GM12892 (cell line): ENCODE results near the gene LZTS2.

Experiments
- POLR2A ChIP-seq: IDR thresholded peaks from 2 replicates; pipeline ENCODE4 v1.6.1; 2011; ENCODE audit warnings: low read depth, low read length, control low read depth
- POLR2AphosphoS5 ChIP-seq: IDR thresholded peaks from 2 replicates; pipeline ENCODE4 v1.6.1; 2011; ENCODE audit warnings: low read depth, low read length, control low read depth
- TAF1 ChIP-seq: IDR thresholded peaks from 2 replicates; pipeline ENCODE4 v1.6.1; 2011; ENCODE audit warnings: low read depth, mild to moderate bottlenecking, control low read depth, low read length, borderline replicate concordance

DNA sequence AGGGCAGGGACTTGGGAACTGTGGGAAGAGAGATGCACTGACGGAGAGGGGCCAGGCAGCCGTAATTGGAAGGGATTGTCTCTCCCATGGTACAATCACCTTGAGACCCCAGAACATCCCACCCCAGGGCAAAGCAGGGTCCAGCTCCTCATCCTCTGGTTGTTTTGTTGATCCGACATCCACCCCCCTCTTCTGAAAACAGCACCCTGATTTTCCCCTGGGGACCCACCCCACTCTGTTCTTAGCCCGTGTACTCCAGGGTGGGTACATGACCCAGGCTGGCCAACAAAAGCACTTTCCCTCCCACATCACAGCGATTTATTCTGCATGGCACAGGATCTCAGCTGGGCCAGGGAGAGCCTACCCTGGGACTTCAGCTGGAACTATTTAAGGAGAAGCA, 17.2 kb downstream of the LZTS2 start:
- TF ChIP-seq POLR2AphosphoS5 (no peak), TAF1 (no peak), POLR2A (no peak)
